HepG2 (cell line): Measurements from ENCODE around the gene NYNRIN. TPM values are rescaled to one million over a fixed set of nuclear protein-coding genes. Genes with fewer than 3 reads are reported as not detected.
A peak's percentile ranks its signal among the peaks of the same experiment; 100 is the strongest.

ENCODE experiments used
- ADNP ChIP-seq: sonication (generic); formaldehyde crosslinking; IDR thresholded peaks from 2 replicates; pipeline ENCODE4 v1.4.0; 2020; ENCODE audit warnings: missing genetic modification reagents
- AGO1 ChIP-seq: fragments of 200-400 bp; formaldehyde crosslinking; IDR thresholded peaks from 2 replicates; pipeline ENCODE4 v1.6.1; 2017; ENCODE audit warnings: mild to moderate bottlenecking, low read depth, low read length, moderate library complexity; ENCODE audit not compliant: poor library complexity, severe bottlenecking
- BATF2 ChIP-seq: sonication (generic); formaldehyde crosslinking; IDR thresholded peaks from 2 replicates; pipeline ENCODE4 v1.8.0; 2022; ENCODE audit warnings: mild to moderate bottlenecking, missing genetic modification reagents, moderate library complexity
- CEBPB ChIP-seq: IDR thresholded peaks from 2 replicates; pipeline ENCODE4 v1.6.1; 2011; ENCODE audit warnings: low read depth, low read length, improper control_type of control experiment, borderline replicate concordance
- HNF4G ChIP-seq, 2 experiments: sonication (generic) in 1 of 2; formaldehyde crosslinking in 1 of 2; IDR thresholded peaks; 2 replicates each; pipeline versions ENCODE4 v1.4.0 to v1.6.1; 2011 to 2020; ENCODE audit warnings: borderline replicate concordance in 2 of 2, low read depth in 2 of 2, mild to moderate bottlenecking in 2 of 2, low read length in 1 of 2, missing genetic modification reagents in 1 of 2, moderate library complexity in 1 of 2
- MEF2D ChIP-seq: sonication (generic); formaldehyde crosslinking; IDR thresholded peaks from 2 replicates; pipeline ENCODE4 v1.5.1; 2020; ENCODE audit warnings: mild to moderate bottlenecking, missing genetic modification reagents
- NFRKB ChIP-seq: fragments of 450-650 bp; IDR thresholded peaks from 2 replicates; pipeline ENCODE4 v1.6.1; 2017
- NPAS2 ChIP-seq: sonication (generic); formaldehyde crosslinking; IDR thresholded peaks from 2 replicates; pipeline ENCODE4 v1.8.0; 2022; ENCODE audit warnings: mild to moderate bottlenecking, missing genetic modification reagents, borderline replicate concordance
- ONECUT2 ChIP-seq: sonication (generic); formaldehyde crosslinking; IDR thresholded peaks from 2 replicates; pipeline ENCODE4 v1.4.0; 2020; ENCODE audit warnings: missing genetic modification reagents
- PHF5A ChIP-seq: IDR thresholded peaks from one replicate; pipeline ENCODE4 v1.6.1; 2018; ENCODE audit warnings: low read depth, missing genetic modification reagents; ENCODE audit not compliant: unreplicated experiment
- RBAK ChIP-seq: sonication (generic); formaldehyde crosslinking; IDR thresholded peaks from 2 replicates; pipeline ENCODE4 v1.5.1; 2020; ENCODE audit warnings: mild to moderate bottlenecking, missing genetic modification reagents
- SMAD1 ChIP-seq: sonication (generic); formaldehyde crosslinking; IDR thresholded peaks from 2 replicates; pipeline ENCODE4 v1.4.0; 2020; ENCODE audit warnings: missing genetic modification reagents, low read depth, mild to moderate bottlenecking, borderline replicate concordance
- SNRNP70 ChIP-seq: fragments of 200-400 bp; formaldehyde crosslinking; IDR thresholded peaks from 2 replicates; pipeline ENCODE4 v1.6.1; 2017; ENCODE audit warnings: mild to moderate bottlenecking, low read depth, low read length, moderate library complexity
- STAT5B ChIP-seq: sonication (generic); formaldehyde crosslinking; IDR thresholded peaks from 2 replicates; pipeline ENCODE4 v1.4.0; 2020; ENCODE audit warnings: missing genetic modification reagents
- STAT6 ChIP-seq: sonication (generic); formaldehyde crosslinking; IDR thresholded peaks from 2 replicates; pipeline ENCODE4 v1.4.0; 2020; ENCODE audit warnings: missing genetic modification reagents, mild to moderate bottlenecking, borderline replicate concordance
- XBP1 ChIP-seq: sonication (generic); formaldehyde crosslinking; IDR thresholded peaks from 2 replicates; pipeline ENCODE4 v1.5.0; 2020; ENCODE audit warnings: missing genetic modification reagents
- ZFP37 ChIP-seq: sonication (generic); formaldehyde crosslinking; IDR thresholded peaks from 2 replicates; pipeline ENCODE4 v1.4.0; 2020; ENCODE audit warnings: missing genetic modification reagents, borderline replicate concordance
- ZNF235 ChIP-seq: sonication (generic); formaldehyde crosslinking; IDR thresholded peaks from 2 replicates; pipeline ENCODE4 v1.8.1; 2023; ENCODE audit warnings: mild to moderate bottlenecking, missing genetic modification reagents, borderline replicate concordance
- ZNF329 ChIP-seq: sonication (generic); formaldehyde crosslinking; IDR thresholded peaks from 2 replicates; pipeline ENCODE4 v1.9.0; 2021; ENCODE audit warnings: low read depth, mild to moderate bottlenecking, missing genetic modification reagents
- ZNF34 ChIP-seq: sonication (generic); formaldehyde crosslinking; IDR thresholded peaks from 2 replicates; pipeline ENCODE4 v1.4.0; 2020; ENCODE audit warnings: mild to moderate bottlenecking, missing genetic modification reagents, borderline replicate concordance
- ZNF430 ChIP-seq: sonication (generic); formaldehyde crosslinking; IDR thresholded peaks from 2 replicates; pipeline ENCODE4 v1.9.0; 2021; ENCODE audit warnings: mild to moderate bottlenecking, missing genetic modification reagents
- ZNF556 ChIP-seq: sonication (generic); formaldehyde crosslinking; IDR thresholded peaks from 2 replicates; pipeline ENCODE4 v1.4.0; 2020; ENCODE audit warnings: mild to moderate bottlenecking, missing genetic modification reagents, borderline replicate concordance
- ZNF598 ChIP-seq: sonication (generic); formaldehyde crosslinking; IDR thresholded peaks from 2 replicates; pipeline ENCODE4 v1.5.1; 2020; ENCODE audit warnings: mild to moderate bottlenecking, missing genetic modification reagents, borderline replicate concordance
- ZNF761 ChIP-seq: sonication (generic); formaldehyde crosslinking; conservative IDR thresholded peaks from 2 replicates; pipeline ENCODE4 v1.4.0; 2020; ENCODE audit warnings: mild to moderate bottlenecking, missing genetic modification reagents
- ZNF781 ChIP-seq: sonication (generic); formaldehyde crosslinking; IDR thresholded peaks from 2 replicates; pipeline ENCODE4 v1.5.1; 2020; ENCODE audit warnings: borderline replicate concordance, mild to moderate bottlenecking, missing genetic modification reagents; ENCODE audit errors: not compliant biosample characterization
- polyA plus RNA-seq, 8 experiments: library from polyadenylated mRNA; depleted of rRNA in 3 of 8; stranded (reverse) in 7 of 8; unstranded in 1 of 8; fragments of >200 nt; fragmentation: Illumina TruSeq in 4 of 8; extraction: Trizol in 4 of 8; gene quantifications; 2 replicates each; pipeline versions ENCODE4 v1.2.1 to v1.2.3, GENCODE V29; 2011 to 2016; ENCODE audit warnings: low read depth in 4 of 8, missing spikeins in 1 of 8, mixed read lengths in 1 of 8; ENCODE audit not compliant: insufficient read depth in 1 of 8
- total RNA-seq, 5 experiments: library from RNA; depleted of rRNA; stranded (reverse); fragments of >200 nt; fragmentation: Illumina TruSeq; extraction: Trizol; gene quantifications; 2 replicates each; pipeline ENCODE4 v1.2.3, GENCODE V29; 2016; ENCODE audit warnings: low read depth in 1 of 5
- TF ChIP-seq, protein P1 (sequence below): sonication (generic); formaldehyde crosslinking; IDR thresholded peaks from 2 replicates; pipeline ENCODE4 v1.8.0; 2022; ENCODE audit warnings: mild to moderate bottlenecking, missing genetic modification reagents, moderate library complexity

Gene NYNRIN
- total and polyA plus RNA-seq, 2 of the 13 experiments (the other 11 are each of a cell fraction or from before 2014, with no cell fraction given) = 0.63 to 1.1 TPM

DNA sequence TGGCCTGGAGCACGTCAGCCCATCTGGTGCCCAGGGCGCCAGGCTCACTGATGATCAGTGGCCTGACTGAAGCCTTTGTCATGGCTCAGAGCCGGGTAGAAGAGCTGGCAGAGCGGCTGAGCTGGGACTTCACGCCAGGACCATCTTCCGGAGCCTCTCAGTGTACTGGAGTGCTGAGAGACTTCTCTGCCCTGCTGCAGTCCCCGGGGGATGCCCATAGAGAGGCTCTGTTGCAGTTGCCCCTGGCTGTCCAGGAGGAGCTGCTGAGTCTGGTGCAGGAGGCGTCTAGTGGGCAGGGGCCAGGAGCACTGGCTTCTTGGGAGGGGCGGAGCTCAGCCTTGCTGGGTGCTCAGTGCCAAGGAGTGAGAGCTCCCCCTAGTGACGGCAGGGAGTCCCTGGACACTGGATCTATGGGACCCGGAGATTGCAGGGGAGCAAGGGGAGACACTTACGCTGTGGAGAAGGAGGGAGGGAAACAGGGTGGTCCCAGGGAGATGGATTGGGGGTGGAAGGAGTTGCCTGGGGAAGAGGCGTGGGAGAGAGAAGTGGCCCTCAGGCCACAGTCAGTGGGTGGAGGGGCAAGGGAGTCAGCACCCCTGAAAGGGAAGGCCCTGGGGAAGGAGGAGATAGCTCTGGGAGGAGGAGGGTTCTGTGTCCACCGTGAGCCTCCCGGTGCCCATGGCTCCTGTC lies 32.9 kb downstream of the NYNRIN start (continued):
- TF ChIP-seq, protein P1, sequence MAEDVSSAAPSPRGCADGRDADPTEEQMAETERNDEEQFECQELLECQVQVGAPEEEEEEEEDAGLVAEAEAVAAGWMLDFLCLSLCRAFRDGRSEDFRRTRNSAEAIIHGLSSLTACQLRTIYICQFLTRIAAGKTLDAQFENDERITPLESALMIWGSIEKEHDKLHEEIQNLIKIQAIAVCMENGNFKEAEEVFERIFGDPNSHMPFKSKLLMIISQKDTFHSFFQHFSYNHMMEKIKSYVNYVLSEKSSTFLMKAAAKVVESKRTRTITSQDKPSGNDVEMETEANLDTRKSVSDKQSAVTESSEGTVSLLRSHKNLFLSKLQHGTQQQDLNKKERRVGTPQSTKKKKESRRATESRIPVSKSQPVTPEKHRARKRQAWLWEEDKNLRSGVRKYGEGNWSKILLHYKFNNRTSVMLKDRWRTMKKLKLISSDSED (CRISPR knock-in tag) = no peak
- TF ChIP-seq STAT6 (no peak), ZNF329 (no peak), ZNF556 (CRISPR knock-in tag) (peak; percentile 99), ZNF34 (0 out of 2 replicates have a peak, but pooled peaks have one; percentile 83), STAT5B (no peak; the same call in 1 of the 2 replicates), ZNF430 (CRISPR knock-in tag) (no peak), ZFP37 (CRISPR knock-in tag) (no peak), ADNP (CRISPR knock-in tag) (peak; percentile 63; the same call in 1 of the 2 replicates), SNRNP70 (no peak), SMAD1 (CRISPR knock-in tag) (peak; percentile 98; the same call in 1 of the 2 replicates), AGO1 (no peak), ONECUT2 (CRISPR knock-in tag) (no peak), NFRKB (no peak), HNF4G (IDR thresholded peaks at IDR 0.05; ENCODE audit: borderline replicate concordance, low read depth, low read length) (no peak), HNF4G (CRISPR knock-in tag; IDR thresholded peaks at IDR 0.05; ENCODE audit: borderline replicate concordance, low read depth) (peak; percentile 69; the same call in 1 of the 2 replicates), ZNF781 (CRISPR knock-in tag) (peak; percentile 93), PHF5A (CRISPR knock-in tag) (peak; percentile 84), XBP1 (no peak), RBAK (CRISPR knock-in tag) (peak; percentile 45; the same call in 1 of the 2 replicates), ZNF235 (CRISPR knock-in tag) (no peak), ZNF761 (no peak), CEBPB (no peak), MEF2D (CRISPR knock-in tag) (no peak), BATF2 (no peak), NPAS2 (CRISPR knock-in tag) (no peak), ZNF598 (CRISPR knock-in tag) (no peak; the same call in 1 of the 2 replicates)
